GM12891 (cell line): Measurements from ENCODE around the gene STXBP6.
"Not testable (repeated sequence)": the region's sequence is repeated elsewhere in the genome, so short reads cannot be mapped to it uniquely, and the experiment has no call there.

ENCODE experiments used
- DNase-seq: peaks from one replicate; pipeline ENCODE4 v3.0.0; 2011; ENCODE audit warnings: low spot score; ENCODE audit not compliant: insufficient read length
- FAIRE-seq: peaks from 2 replicates; lab custom pipeline; 2011; peaks lifted over from hg19 to GRCh38; lab: Jason Lieb, UNC
- PAX5 ChIP-seq: IDR thresholded peaks from 2 replicates; pipeline ENCODE4 v1.6.1; 2011; ENCODE audit warnings: low read length, moderate library complexity, mild to moderate bottlenecking; ENCODE audit not compliant: insufficient read depth, severe bottlenecking
- POLR2A ChIP-seq: IDR thresholded peaks from 2 replicates; pipeline ENCODE4 v1.6.1; 2011; ENCODE audit warnings: low read depth, low read length, control low read depth
- POLR2AphosphoS5 ChIP-seq: IDR thresholded peaks from 2 replicates; pipeline ENCODE4 v1.6.1; 2011; ENCODE audit warnings: low read depth, low read length, control low read depth
- POU2F2 ChIP-seq: IDR thresholded peaks from 2 replicates; pipeline ENCODE4 v1.6.1; 2011; ENCODE audit warnings: low read depth, mild to moderate bottlenecking, control low read depth, low read length, moderate library complexity
- SPI1 ChIP-seq: IDR thresholded peaks from 2 replicates; pipeline ENCODE4 v1.6.1; 2011; ENCODE audit warnings: low read depth, low read length, control low read depth
- TAF1 ChIP-seq: IDR thresholded peaks from 2 replicates; pipeline ENCODE4 v1.6.1; 2011; ENCODE audit warnings: low read depth, low read length, control low read depth

The STXBP6 gene

DNA sequence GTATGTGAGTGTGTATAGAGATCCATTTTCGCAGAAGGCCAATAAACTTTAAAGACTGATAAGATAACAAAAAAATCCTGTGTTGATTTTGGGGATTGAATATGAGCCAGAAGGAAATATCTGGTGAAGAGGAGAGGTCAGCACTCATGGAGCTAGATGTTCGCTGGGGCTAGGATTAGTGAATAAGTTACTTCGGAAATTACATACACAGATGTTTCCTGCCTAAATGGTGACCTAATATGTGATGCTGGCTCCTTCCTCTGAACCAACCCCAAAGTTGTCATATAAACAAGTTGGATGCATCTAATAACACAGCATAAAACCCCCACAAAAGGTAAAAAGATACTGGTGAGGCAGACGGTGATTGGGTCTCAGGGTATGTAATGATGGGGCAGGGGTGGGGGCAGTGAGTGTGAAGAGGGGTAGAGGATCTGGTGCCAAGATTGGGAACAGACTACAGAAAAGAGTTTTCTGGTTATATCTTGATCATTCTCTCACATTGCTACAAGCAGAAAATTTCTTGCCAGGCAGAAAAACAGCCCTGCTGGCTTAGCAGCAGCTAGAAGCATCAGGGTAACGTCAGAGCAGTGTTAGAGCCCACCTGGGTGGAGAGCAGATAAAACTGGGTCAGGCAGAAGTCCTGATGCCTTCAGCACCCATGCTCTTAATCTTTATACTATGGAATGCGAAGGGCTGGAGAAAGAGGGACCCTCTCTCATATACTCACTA, 275.6 kb downstream of the STXBP6 start:
- no peak for FAIRE-seq
- TF ChIP-seq PAX5: no peak
- TF ChIP-seq POLR2AphosphoS5: no peak
- no peak for TF ChIP-seq SPI1
- TF ChIP-seq TAF1: no peak
- no peak for TF ChIP-seq POU2F2
- DNase-seq: no peak

DNA sequence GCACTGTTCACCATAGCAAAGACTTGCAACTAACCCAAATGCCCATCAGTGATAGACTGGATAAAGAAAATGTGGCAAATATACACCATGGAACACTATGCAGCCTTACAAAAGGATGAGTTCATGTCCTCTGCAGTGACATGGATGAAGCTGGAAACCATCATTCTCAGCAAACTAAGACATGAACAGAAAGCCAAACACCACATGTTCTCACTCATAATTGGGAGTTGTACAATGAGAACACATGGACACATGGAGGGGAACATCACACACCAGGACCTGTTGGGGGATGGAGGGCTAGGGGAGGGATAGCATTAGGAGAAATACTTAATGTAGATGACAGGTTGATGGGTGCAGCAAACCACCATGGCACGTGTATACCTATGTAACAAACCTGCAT, 276.4 kb downstream of the STXBP6 start:
- DNase-seq, FAIRE-seq: not testable (repeated sequence)

DNA sequence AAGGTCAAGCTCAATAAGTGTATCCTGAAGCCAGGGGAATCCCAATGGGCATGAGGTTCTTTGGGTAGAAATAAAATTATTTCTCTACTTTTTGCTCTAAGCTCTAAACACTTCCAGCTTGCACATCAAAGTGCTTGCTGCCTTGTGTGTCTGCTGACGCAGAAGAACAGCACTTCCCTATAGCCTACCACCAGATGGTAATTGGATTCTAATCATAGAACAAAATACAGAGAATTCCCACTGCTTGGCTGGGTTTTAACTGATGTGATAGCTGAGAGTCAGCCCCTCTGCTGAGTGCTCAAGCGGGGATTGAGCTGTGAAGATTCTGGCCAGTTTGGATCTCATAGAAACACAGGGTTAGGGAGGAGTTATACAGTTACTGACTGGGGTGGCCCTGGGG, 283.5 kb downstream of the STXBP6 start:
- no peak for TF ChIP-seq SPI1
- no peak for TF ChIP-seq POLR2AphosphoS5
- TF ChIP-seq PAX5: no peak
- DNase-seq: no peak
- no peak for FAIRE-seq

DNA sequence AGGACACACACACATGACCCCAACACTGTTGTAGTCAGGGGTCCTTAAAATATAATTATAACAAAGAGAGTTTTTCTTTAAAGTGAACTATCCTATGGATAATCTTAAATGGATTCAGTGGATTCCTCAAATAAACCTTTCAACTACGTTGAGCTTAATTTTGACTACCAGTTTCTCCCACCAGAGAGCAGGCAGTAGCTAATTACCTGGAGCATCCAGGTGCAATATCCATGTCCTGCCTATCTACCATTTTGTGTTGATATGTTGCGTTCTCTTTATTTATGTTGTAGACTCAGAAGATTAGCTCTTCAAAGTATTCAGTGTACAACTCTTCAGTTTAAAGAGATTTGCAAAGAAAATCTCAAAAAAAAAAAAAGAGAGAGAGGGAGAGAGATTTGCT, 288.8 kb downstream of the STXBP6 start:
- TF ChIP-seq PAX5 (no peak), POLR2A (no peak), POU2F2 (no peak), TAF1 (no peak), SPI1 (no peak), POLR2AphosphoS5 (no peak)
- FAIRE-seq (no peak), DNase-seq (no peak)
